HG02588 (cell line): ENCODE results near the gene PJA1.
A peak's percentile ranks its signal among the peaks of the same experiment; 100 is the strongest.

Source experiments
- ATAC-seq: cut with Tn5 transposase; IDR thresholded peaks from one replicate; pipeline ENCODE4 v1.9.1; 2021; ENCODE audit warnings: mild to moderate bottlenecking, moderate library complexity; ENCODE audit not compliant: unreplicated experiment

Gene PJA1

DNA sequence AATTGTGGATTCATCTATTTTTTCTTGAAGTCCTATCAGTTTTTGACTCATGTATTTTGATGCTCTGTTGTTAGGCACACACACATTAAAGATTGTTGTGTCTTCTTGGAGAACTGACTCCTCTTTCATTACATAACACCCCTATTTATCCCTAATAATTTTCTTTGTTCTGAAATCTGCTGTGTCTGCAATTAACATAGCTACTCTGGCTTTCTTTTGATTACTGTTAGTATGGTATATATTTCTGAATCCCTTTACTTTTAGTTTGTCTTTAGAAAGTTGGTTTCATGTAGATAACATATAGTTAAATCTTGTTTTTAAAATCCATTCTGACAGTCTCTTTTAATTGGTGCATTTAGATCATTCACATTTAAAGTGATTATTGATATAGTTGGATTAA is 5.1 kb upstream of the PJA1 start:
- ATAC-seq, result no peak

GRCh38 chrX:69163936-69164741 is 1.1 kb downstream of the PJA1 start:
- no peak for ATAC-seq

GRCh38 chrX:69162361-69162865 is 2.8 kb downstream of the PJA1 start:
- ATAC-seq, result no peak

GRCh38 chrX:69161786-69162349 is 3.4 kb downstream of the PJA1 start:
- no peak for ATAC-seq

GRCh38 chrX:69161371-69161770 is 3.9 kb downstream of the PJA1 start:
- ATAC-seq, result no peak

DNA sequence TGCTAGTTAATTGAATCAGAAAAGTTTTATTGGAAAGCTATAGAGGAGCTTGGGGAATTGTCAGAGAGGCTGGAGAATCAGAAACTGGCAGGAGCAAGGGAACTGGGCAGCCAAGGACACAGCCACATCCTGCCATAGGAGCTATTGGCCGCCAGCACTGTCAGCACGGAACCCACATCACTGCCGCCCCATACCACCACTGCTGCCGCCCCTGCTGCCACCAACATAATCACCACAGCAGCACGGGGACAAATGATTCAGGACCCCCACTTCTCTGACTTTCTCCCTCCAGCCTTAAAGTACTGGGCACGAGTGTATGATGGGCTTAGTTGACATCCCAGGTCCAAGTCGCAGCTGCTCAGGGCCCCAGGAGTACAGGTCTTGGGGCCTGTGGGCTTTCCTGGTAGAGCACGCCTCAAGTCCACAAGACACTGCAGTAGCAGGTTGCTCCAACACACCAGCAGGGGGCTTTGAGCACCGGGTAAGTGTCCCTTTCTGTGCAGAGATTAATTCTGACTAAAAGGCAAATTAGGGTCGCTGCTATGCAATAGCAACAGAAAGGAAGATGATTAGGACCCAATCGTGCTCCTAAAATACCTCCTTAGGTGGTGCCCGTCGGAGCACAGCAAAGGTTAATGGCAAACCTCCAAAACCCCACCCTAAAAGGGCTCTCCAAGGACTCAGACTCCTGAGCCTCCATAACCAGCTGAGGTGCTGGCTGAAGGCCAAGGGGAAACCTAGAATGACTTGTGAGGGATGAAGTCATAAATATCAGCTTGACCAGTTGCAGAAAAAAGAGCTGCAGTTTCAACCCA is 6.9 kb downstream of the PJA1 start:
- ATAC-seq, result peak; percentile 83

DNA sequence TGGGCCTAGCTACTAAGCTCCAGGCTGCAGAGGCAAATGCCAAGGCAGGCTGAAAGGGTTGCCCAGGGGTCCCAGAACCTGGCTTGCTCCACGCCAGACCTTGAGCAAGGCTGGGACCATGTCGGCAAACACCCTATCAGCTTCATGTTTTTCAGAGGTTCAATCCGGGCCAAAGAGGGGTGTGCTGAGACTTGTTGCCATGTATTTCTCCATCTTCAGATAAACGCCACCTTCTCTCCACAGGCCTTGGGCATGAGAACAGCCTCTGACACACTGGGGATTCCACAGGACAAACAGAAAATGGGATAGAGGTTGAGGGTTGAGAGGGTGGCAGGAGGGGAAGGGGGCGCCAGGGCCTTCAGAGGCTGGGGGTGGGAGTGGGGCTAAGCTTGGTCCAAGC is 8.6 kb downstream of the PJA1 start:
- no peak for ATAC-seq

GRCh38 chrX:69155786-69156520 is 9.3 kb downstream of the PJA1 start:
- no peak for ATAC-seq

GRCh38 chrX:69154051-69154450 is 11.2 kb downstream of the PJA1 start:
- no peak for ATAC-seq

- no peak for ATAC-seq
These were observed 12.1 kb downstream of the PJA1 start for GRCh38 chrX:69153060-69153730.

DNA sequence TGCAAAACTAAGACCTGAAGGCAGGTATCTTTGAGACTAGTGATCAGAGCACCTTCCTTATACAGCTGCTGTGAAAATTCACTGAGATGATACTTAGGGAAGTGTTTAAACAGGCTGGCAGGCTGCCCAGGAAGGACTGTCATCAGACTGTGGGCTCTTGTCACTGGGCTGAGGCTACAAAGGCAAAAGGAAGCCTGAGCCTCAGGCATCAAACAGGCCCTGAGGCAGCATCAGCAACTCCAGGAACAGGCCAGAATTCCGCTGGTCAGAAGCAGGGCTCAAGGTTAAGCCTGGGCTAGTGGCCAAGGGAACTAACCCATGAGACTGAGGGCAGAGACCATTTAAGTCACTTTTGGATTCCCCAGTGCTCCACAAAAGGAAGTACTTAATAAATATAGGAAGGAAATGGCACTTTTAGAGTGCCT is 12.8 kb downstream of the PJA1 start:
- ATAC-seq, result no peak

GRCh38 chrX:69151866-69152284 is 13.4 kb downstream of the PJA1 start:
- no peak for ATAC-seq

DNA sequence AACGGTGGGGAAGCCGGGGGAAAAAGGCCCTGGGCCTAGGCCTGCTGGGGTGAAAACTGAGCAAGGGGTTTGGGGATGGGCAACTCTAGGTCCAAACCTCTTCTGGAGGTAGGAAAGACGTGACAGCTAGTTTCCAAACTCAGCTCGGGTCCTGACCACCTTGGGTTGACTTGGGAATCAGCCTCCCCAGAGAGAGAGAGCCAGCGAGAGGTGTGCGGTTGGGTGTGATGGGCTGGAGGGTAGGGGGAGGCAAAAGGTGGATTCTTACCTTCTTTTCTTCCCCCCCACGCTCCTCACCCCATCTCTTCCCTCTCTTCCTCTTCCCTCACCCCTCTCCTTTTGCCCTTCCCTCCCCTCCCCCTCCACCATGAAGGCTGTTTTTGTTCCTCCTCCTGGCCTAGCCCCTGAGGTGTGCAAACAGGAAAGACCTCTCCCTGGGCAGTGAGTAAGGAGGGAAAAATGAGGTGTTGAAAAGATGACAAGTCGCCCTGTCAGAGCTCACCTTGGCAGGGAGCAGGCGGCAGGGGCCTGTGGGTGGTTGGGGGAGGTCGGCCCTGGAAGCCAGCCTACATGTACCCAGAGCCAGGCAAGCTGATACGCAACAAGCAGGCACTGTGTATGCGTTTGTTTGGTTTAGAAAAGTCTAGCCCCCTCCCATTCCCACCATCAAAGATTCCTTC is 14.8 kb downstream of the PJA1 start:
- ATAC-seq, result no peak

GRCh38 chrX:69149466-69150280 is 15.6 kb downstream of the PJA1 start:
- ATAC-seq, result no peak

GRCh38 chrX:69148946-69149345 is 16.3 kb downstream of the PJA1 start:
- ATAC-seq, result no peak

DNA sequence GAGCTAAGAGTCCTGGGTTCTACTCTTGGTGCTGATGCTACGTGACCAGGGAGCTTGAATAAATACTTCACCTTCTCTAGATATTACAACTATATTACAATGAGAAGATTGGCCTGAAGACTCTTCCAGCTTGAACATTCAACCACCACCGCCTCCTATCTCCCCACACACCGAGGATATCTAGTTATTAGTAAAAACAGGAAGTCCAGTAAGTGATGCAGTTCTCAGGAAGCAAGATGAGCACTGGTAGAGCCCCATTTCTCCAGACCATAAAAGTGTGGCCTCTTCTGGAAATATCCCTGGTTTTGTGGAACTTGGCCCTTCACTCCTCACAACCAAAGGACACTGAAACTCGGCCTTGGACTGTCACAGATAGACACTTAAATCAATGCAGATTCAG is 18.5 kb downstream of the PJA1 start:
- ATAC-seq, result no peak

- no peak for ATAC-seq
These were observed 19.5 kb downstream of the PJA1 start for GRCh38 chrX:69145714-69146113.

GRCh38 chrX:69144838-69145680 is 20.2 kb downstream of the PJA1 start:
- ATAC-seq, result no peak
